ENCODE measurements around the gene CLEC9A. TPM values are rescaled to one million over a fixed set of nuclear protein-coding genes. Genes with fewer than 3 reads are reported as not detected.

Gene CLEC9A
- total RNA-seq, 1 donor from 2014 or later, result not detected

DNA sequence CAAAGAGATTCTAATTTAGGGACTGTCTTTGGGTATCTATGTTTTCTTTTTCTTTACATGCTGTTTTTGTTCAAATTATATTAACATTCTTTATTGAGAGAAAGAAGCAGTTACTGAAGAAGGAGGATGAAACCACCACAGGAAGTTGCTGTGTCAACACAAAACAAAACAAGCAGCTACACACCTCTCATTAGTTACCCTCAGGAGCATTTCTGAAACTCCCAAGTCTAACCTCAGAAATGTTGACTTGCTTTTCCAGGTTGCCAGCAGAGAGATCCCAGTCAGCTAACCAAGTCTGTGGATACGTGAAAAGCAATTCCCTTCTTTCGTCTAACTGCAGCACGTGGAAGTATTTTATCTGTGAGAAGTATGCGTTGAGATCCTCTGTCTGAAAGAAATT lies 34.8 kb downstream of the CLEC9A start:
- DNase-seq (ENCODE audit: low read depth, low spot score), result no peak
- H3K4me1 Mint-ChIP-seq, result peaks cover 42% of the 10 kb centered on the region
- H3K27ac Mint-ChIP-seq (ENCODE audit: unreplicated experiment), result no peak overlapping the region
- no peaks in the 10 kb centered on the region for H3K9me3 Mint-ChIP-seq
- TF ChIP-seq, protein P1, sequence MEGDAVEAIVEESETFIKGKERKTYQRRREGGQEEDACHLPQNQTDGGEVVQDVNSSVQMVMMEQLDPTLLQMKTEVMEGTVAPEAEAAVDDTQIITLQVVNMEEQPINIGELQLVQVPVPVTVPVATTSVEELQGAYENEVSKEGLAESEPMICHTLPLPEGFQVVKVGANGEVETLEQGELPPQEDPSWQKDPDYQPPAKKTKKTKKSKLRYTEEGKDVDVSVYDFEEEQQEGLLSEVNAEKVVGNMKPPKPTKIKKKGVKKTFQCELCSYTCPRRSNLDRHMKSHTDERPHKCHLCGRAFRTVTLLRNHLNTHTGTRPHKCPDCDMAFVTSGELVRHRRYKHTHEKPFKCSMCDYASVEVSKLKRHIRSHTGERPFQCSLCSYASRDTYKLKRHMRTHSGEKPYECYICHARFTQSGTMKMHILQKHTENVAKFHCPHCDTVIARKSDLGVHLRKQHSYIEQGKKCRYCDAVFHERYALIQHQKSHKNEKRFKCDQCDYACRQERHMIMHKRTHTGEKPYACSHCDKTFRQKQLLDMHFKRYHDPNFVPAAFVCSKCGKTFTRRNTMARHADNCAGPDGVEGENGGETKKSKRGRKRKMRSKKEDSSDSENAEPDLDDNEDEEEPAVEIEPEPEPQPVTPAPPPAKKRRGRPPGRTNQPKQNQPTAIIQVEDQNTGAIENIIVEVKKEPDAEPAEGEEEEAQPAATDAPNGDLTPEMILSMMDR (conservative IDR thresholded peaks at IDR 0.05), result no peak
- H3K36me3 Mint-ChIP-seq (ENCODE audit: low read depth), result no peaks in the 10 kb centered on the region
- H3K4me3 Mint-ChIP-seq, result no peak overlapping the region
- H3K27me3 Mint-ChIP-seq (ENCODE audit: low read depth), result no peaks in the 10 kb centered on the region

DNA sequence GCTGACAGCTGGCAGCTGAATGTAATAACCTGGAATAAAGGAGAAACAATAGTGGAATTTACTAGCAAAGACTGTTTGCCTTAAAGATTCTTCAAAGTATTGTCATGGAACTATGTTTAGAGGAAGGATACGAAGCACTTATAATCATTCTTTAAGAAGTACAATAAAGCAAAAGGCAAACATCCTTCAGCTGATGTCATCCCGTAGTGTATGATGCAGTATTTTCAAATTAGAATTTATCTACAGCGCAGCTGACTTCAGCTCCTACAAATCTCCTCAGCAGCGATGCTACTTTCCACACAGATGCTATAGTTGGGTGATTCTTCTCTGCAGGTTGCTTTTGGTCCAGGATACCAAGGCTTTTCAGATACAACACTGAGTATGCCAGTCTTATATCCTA lies 36.8 kb downstream of the CLEC9A start:
- no peaks in the 10 kb centered on the region for H3K36me3 Mint-ChIP-seq (ENCODE audit: low read depth)
- H3K27ac Mint-ChIP-seq (ENCODE audit: unreplicated experiment), result peak overlapping the region; percentile 29
- H3K9me3 Mint-ChIP-seq, result peaks cover 4% of the 10 kb centered on the region
- H3K4me3 Mint-ChIP-seq, result no peak overlapping the region
- H3K27me3 Mint-ChIP-seq (ENCODE audit: low read depth), result no peaks in the 10 kb centered on the region
- no peak for DNase-seq (ENCODE audit: low read depth, low spot score)
- TF ChIP-seq, protein P1 (conservative IDR thresholded peaks at IDR 0.05), result no peak
- H3K4me1 Mint-ChIP-seq, result peaks cover 42% of the 10 kb centered on the region

DNA sequence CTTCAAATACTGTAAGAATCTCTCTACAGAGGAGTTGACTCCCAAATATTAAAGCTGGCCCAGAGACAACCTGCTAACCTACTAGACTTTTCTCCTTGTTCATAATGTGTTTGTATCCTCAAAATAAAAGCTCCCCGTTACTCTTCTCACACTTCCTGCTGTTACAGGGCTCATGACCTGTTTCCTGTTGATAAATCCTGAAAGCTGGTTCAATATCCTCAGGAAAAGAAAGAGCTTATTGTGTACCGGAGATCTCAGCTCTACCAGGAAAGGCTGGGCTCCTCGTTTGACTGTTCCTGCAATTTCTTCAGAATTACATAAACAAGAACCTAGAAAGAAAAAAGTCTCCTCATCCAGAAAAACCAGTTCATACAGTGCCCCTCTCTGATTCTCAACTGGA lies 37.5 kb downstream of the CLEC9A start:
- Mint-ChIP-seq H3K4me1 (peaks cover 42% of the 10 kb centered on the region), H3K27me3 (ENCODE audit: low read depth) (no peaks in the 10 kb centered on the region), H3K4me3 (peak overlapping the region; percentile 16), H3K27ac (ENCODE audit: unreplicated experiment) (peak overlapping the region; percentile 89), H3K36me3 (ENCODE audit: low read depth) (no peaks in the 10 kb centered on the region), H3K9me3 (peaks cover 4% of the 10 kb centered on the region)
- TF ChIP-seq, protein P1 (conservative IDR thresholded peaks at IDR 0.05), result no peak
- no peak for DNase-seq (ENCODE audit: low read depth, low spot score)

DNA sequence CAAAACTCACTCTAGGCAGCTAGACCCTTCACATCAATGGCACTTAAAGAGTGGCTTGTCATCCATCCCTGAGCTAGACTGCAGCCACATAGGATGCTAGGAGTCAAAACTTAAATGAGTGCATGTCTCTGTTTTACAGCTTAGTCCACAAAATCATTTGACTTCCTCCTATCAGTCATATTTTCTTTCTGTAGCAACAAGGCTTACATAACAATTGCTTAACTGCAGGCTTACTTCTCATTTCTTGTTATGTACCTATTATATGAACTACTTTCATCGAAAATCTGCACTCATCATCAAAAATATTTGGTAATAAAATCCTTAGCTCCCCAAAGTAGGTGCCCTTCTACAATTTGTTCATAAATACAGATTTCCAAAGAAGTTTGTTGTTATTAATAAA lies 38.2 kb downstream of the CLEC9A start:
- H3K27ac Mint-ChIP-seq (ENCODE audit: unreplicated experiment), result peak overlapping the region; percentile 89
- TF ChIP-seq, protein P1 (conservative IDR thresholded peaks at IDR 0.05), result no peak
- peaks cover 4% of the 10 kb centered on the region for H3K9me3 Mint-ChIP-seq
- DNase-seq (ENCODE audit: low read depth, low spot score), result no peak
- H3K36me3 Mint-ChIP-seq (ENCODE audit: low read depth), result no peaks in the 10 kb centered on the region
- H3K4me3 Mint-ChIP-seq, result no peak overlapping the region
- no peaks in the 10 kb centered on the region for H3K27me3 Mint-ChIP-seq (ENCODE audit: low read depth)
- peaks cover 42% of the 10 kb centered on the region for H3K4me1 Mint-ChIP-seq

DNA sequence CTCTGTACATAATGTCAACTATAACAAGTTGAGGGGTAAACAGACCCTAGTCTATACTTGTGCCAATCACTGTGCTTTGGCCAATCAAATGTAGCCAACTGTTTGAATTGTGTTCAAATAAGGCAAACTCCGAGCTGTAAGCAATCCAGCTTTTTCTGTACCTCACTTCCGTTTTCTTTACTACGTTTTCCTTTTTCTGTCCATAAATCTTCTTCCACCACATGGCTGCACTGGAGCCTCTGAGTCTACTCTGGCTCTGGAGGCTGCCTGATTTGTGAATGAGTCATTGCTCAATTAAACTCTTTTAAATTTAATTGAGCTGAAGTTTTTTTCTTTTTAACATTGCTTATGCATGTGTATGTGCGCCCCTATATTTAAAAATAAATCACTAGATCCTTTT lies 38.6 kb downstream of the CLEC9A start:
- Mint-ChIP-seq H3K4me3 (no peak overlapping the region), H3K9me3 (peaks cover 4% of the 10 kb centered on the region)
- TF ChIP-seq, protein P1 (conservative IDR thresholded peaks at IDR 0.05), result no peak

DNA sequence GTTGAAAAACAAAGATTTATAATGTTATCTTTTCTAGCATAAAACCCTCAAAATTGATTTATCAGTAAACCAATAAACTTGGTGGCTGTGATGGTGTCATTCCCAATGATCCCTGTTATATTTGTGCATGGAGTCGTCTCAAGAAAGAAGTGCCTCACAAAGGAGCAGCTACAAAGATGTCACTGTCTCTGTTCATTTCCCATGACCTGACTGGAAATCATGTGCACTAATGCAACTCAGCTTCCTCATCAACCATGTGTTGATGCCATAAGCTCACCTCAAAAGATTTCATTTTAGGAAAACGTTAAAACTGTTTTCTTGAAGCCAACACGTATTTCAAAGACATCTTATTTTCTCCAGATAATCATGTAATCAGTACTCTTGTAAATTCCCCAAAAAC lies 39.5 kb downstream of the CLEC9A start:
- Mint-ChIP-seq H3K27ac (ENCODE audit: unreplicated experiment) (peak overlapping the region; percentile 23), H3K36me3 (ENCODE audit: low read depth) (no peaks in the 10 kb centered on the region), H3K9me3 (peaks cover 4% of the 10 kb centered on the region), H3K4me3 (no peak overlapping the region), H3K4me1 (peaks cover 41% of the 10 kb centered on the region), H3K27me3 (ENCODE audit: low read depth) (no peaks in the 10 kb centered on the region)
- DNase-seq (ENCODE audit: low read depth, low spot score), result no peak
- TF ChIP-seq, protein P1 (conservative IDR thresholded peaks at IDR 0.05), result no peak

More for the DNA sequence above, 38.6 kb downstream of the CLEC9A start:
- H3K4me1 Mint-ChIP-seq, result peaks cover 42% of the 10 kb centered on the region
- no peaks in the 10 kb centered on the region for H3K27me3 Mint-ChIP-seq (ENCODE audit: low read depth)
- no peak for DNase-seq (ENCODE audit: low read depth, low spot score)
- no peak overlapping the region for H3K27ac Mint-ChIP-seq (ENCODE audit: unreplicated experiment)
- H3K36me3 Mint-ChIP-seq (ENCODE audit: low read depth), result no peaks in the 10 kb centered on the region

All from neural crest cell (in vitro differentiated cells).